NCI-H345 treated with DMSO at 0.1 percent for 48 hours (cell line): ENCODE results near the gene ANGPTL2.

Experiments used
- DNase-seq: peaks from one replicate; lab custom pipeline; 2025; ENCODE audit not compliant: unreplicated experiment; lab: John Stamatoyannopoulos, UW

Gene ANGPTL2

GRCh38 chr9:127051881-127052595 lies 70.4 kb downstream of the ANGPTL2 start:
- no peak for DNase-seq

GRCh38 chr9:127050591-127051001 lies 71.8 kb downstream of the ANGPTL2 start:
- no peak for DNase-seq

- no peak for DNase-seq
Measured at GRCh38 chr9:127050152-127050551, 72.3 kb downstream of the ANGPTL2 start.

GRCh38 chr9:127049581-127049980 lies 72.9 kb downstream of the ANGPTL2 start:
- no peak for DNase-seq

GRCh38 chr9:127049044-127049443 lies 73.4 kb downstream of the ANGPTL2 start:
- no peak for DNase-seq

- no peak for DNase-seq
Measured at GRCh38 chr9:127047971-127048370, 74.5 kb downstream of the ANGPTL2 start.

GRCh38 chr9:127045148-127045547 lies 77.3 kb downstream of the ANGPTL2 start:
- DNase-seq, result no peak

- no peak for DNase-seq
Measured at GRCh38 chr9:127039492-127039891, 82.9 kb downstream of the ANGPTL2 start.

GRCh38 chr9:127038531-127038930 lies 83.9 kb downstream of the ANGPTL2 start:
- DNase-seq, result no peak
